ENCODE results near the gene GNG12.
A peak's percentile ranks its signal among the peaks of the same experiment; 100 is the strongest.

GNG12 gene

DNA sequence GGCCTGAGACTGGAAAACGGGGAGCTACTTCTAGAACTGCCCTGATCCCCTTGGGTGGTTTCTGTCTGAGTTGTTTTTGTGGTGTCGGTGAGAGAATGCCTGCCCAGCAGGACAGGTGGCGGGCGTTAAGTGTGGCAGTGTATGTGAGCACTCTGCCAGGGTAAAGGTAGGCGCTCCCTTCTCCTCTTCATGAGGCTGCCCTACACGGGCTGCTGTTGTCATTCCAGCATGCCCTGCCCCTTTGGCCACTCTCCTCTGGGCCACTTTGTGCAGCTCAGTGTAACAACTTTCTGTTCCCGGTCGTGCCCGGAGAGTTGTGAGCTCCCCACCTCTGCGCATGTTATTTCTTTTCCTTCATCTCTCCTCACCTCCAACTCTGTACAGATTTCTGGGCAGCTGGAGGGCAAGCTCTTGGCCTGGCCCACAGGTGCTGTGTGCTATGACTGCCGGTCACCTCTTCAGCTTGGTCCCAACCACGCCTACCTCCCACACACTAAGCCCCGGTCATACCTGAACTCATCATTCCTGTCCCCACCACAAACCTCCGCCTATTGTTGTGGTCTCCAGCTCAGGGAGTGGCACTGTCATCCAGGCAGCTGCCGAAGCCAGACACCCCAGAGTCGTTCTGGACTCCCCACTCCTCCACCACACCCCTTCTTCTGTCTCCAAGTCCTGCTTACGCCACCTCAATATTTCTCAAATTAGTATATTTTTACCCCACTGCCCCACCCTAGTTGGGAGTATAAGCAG lies 79.3 kb downstream of the GNG12 start:
- DNase-seq (ENCODE audit: low read depth): no peak

GRCh38 chr1:67752306-67752705 lies 81.0 kb downstream of the GNG12 start:
- no peak for DNase-seq (ENCODE audit: low read depth)

DNA sequence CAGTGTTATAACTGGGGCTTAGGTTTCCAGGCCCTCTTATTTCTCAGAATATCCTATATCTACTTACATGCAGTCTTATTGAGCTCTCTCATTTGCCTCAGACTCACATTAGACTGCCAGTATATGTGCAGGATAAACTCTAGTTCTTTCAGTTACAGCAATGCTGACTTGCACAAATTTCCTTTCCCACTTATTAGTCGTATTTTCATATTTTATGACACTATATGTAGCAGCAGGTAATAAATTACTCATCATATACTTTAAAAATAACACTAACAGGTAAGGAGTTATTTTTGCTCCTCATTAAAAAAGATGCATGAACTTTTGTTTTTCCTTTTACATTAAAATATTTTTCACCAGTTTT lies 82.6 kb downstream of the GNG12 start:
- no peak for DNase-seq (ENCODE audit: low read depth)

- no peak for DNase-seq (ENCODE audit: low read depth)
These were observed 83.2 kb downstream of the GNG12 start for GRCh38 chr1:67749844-67750690.

DNA sequence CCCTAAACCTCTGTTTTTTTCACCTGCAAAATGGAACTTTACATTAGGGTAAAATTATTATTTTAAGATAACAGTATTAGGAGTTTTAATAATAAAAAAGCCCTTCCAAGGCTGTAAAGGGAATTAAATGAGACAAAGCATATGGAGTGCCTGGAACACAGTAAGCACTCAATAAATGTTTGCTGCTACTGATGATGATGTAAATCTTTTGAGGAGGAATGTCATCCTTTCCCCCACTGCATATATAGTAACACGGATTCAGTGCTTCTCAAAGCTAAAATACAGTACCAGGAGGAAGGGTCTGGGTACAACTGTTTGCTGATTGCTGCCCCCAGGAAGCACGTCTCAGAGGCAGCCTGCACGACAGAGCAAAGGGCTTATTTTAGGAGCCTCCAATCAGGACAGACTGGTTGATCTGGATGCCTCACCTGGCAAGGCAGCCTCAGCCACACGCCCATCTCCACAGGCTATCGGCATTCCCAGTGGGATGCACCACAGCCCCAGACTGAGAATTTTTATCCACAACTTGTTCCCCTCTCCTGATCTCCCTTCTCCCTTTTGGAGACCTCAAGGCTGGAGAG lies 83.9 kb downstream of the GNG12 start:
- no peak for DNase-seq (ENCODE audit: low read depth)

DNA sequence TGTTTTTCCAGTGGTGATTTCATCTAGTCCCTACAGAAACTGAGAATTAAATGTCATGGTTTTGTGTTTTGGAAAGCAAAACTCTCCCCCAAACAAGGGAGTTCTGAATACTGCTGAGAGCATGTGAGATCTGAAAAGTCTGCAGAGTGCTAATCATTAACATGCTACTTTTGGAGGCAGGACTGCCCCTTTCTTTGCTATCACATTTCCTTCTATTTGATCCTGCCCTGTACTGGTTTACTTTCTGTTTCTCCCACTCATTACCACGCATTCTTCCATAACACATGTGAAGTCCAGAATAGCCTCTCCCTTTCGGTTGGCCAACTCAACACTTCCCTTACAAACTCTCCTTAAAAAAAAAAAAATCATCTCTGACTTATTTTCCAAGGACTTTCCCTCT lies 84.6 kb downstream of the GNG12 start:
- no peak for DNase-seq (ENCODE audit: low read depth)

DNA sequence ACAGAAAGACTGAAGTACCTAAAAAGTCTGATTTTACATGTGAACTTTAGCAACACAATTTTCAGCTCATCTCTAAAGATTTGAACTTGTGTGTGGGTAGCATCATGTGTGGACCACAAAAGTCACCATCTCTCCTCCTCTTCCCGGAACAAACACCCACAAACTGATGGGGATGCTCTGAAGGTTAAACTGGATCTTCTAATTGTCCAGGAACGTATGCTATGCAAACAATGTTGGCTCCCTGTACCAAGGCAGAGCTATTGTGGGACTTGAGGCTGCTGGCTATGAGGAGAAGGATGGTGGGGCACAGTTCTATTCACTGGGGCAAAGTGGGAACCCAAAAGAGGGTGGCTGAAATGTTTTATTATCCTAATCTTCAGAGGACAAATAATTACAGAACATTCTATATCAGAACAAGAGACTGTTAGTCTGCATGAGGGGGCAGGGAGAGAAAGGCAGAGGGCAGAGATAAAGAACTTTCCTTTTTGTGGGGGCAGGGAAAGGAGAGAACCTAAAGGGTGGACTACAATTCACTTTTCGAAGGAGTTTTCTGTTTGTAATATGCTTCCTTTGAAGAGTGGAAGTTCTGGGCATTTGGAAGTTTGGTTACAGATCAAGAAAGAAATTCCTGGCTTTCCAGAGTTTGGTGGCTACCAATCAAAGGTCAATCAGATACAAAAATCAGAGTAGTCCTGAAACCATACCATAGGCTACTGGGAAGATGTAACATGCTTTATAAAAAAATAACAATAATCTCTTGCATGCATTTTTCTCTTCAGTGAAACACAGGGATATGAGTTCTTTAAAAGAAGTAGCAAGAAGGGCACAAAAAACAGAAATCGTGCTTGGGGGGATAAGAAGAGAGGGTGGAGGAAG lies 85.4 kb downstream of the GNG12 start:
- no peak for DNase-seq (ENCODE audit: low read depth)

DNA sequence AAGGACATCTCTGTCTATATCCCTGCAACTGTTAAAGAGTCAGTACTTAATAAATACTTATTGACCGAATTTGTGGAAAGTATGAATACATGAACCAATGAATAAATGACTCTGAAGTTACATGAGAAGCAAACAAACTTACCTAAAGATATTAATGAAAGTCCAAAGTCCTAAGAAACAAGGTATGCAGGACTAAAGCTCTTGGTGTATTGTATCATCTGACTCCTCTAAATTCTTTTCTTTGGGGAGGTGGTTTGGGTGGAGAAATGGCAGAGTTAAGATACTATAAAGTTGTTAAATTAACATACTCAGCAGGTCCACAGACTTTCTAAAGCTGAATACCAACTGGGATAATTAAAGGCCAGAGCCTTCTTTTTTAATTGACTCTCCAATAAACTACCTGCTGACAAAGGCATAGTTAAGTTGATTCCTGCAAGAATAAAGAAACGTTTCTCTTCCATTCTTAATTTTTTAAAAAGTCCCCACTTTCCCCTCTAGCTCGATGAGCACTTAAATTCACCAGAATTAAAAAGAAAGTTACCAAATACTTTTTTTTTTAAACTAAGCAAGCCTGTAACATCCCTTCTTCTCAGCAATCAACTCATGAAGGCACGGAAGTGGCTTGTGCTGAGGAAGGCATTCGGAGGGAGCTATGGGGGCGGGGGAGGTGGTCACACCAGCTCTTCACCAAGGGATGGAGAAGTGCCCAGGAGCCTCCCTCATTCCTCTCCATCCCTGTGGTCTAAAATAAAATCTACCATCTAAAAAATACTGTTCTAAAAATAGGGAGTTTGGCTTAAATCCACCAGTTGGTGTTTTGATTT lies 87.2 kb downstream of the GNG12 start:
- no peak for DNase-seq (ENCODE audit: low read depth)

- no peak for DNase-seq (ENCODE audit: low read depth)
These were observed 90.1 kb downstream of the GNG12 start for GRCh38 chr1:67743072-67743725.

DNA sequence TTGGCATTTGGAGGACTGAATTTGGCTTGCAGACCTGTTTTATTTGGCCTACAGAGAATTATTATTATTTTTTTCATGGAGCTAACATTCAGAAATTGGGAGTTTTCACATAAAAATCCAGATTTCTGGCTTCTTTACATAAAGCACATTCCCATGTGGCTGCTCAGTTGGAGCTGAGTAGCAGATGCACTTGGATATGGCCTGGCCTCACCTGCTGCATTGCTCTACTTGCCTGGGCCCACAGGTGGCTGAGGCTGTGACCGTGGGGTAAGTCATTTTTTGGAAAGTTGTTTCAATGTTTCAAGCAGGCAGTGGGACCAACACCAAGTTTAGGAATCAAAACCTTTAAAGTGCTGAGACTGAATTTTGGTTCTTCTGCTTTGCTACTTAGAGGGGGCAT lies 91.5 kb downstream of the GNG12 start:
- no peak for DNase-seq (ENCODE audit: low read depth)

GRCh38 chr1:67741121-67741520 lies 92.1 kb downstream of the GNG12 start:
- DNase-seq (ENCODE audit: low read depth): no peak

DNA sequence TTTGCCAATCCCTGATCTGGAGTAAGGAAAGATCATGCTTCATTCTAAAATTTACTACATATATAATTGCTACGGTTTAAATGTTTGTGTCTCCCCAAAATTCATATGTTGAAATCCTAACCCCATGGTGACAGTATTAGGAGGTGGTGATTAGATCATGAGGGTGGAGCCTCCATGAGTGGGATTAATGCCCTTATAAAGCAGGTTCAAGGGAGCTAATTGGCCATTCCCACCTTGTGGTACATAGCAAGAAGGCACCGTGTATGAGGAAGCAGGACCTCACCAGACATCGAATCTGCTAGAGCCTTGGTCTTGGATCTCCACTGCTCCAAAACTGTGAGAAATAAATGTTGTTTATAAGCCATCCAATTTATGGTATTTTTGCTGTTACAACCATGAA lies 92.7 kb downstream of the GNG12 start:
- no peak for DNase-seq (ENCODE audit: low read depth)

- DNase-seq (ENCODE audit: low read depth): no peak
These were observed 93.9 kb downstream of the GNG12 start for GRCh38 chr1:67739361-67739760.

- DNase-seq (ENCODE audit: low read depth): no peak
These were observed 94.9 kb downstream of the GNG12 start for GRCh38 chr1:67738401-67738800.

DNA sequence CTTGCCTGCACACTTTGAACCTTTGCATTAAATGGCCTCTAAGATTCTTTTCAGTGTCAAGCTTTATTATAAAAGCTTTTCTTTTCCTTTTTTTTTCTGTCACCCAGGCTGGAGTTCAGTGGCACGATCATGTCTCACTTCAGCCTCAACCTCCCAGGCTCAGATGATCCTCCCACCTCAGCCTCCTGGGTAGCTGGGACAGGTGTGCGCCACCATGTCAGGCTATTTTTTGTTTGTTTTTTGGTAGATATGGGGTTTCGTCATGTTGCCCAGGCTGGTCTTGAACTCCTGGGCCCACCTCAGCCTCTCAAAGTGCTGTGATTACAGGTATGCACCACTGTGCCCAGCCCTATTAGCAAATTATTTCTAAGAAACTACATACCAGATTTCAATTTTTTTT lies 95.4 kb downstream of the GNG12 start:
- DNase-seq (ENCODE audit: low read depth): no peak

- DNase-seq (ENCODE audit: low read depth): no peak
These were observed 96.5 kb downstream of the GNG12 start for GRCh38 chr1:67736750-67737149.

GRCh38 chr1:67735806-67736627 lies 97.2 kb downstream of the GNG12 start:
- DNase-seq (ENCODE audit: low read depth): peak; percentile 15

DNA sequence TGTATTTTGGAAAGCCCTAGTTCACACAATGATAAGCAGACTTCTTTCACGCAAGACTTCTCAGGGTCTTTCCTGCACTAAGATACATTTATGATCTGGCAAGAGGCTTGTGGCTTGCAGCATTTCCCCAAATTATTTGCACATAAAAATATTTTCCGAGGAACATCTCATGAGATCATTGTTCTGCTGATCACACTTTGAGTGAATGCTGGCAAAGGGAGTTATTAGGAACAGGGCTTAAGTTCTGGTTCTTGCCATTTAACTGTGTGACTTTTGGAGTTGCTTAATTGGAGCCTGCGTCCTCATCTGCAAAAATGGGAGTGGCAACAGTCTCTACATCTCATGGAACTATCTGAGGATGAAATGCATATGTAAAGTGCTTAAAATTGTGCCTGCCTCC lies 98.1 kb downstream of the GNG12 start:
- DNase-seq (ENCODE audit: low read depth): no peak

GRCh38 chr1:67734323-67734690 lies 99.0 kb downstream of the GNG12 start:
- DNase-seq (ENCODE audit: low read depth): no peak

Measured in activated T-cell treated with anti-CD3 and anti-CD28 coated beads for 24 hours (primary cell).